ENCODE results near the gene CACNB2.

Gene CACNB2

DNA sequence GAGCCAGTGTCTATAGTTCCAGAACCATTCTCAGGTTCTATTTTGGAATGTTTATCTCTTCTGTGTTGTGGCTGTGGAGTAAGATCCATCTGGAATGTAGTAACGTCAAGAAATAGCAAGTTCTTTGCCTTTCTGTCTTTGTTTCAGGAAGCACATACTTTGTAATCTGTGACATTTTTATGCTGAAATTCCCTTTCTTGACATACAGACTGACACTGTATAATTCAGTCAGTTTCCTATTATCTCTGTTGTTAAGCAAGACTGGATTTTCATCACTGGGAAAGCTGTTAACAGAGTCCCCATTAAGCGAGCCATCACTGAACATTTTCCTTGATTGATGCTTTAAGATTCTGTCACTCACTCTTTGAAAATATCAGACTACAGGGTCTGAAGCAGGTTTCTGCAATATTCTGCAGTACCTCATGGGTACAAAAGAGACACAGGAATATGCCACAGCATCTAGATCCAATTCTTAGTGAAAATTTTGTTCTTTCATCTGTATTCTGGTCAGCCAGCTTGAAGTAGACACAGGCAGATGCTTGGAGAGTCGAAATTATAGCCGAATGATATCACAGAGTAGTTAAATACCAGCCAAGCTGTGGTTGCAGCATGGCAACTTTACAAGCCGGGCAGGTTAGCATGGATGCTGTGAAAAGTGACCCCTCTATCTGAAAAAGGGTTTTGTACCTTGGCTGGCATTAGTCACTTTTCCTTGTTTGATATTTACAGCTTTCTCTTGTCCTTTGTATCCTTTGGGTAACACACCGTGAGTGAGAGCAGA lies 62.6 kb downstream of the CACNB2 start:
- Histone ChIP-seq H3F3A (ENCODE audit: control insufficient read depth, insufficient read depth) (no peaks in the 10 kb centered on the region), H3K4me1 (ENCODE audit: control insufficient read depth, low read length) (peaks cover 9% of the 10 kb centered on the region), H4K20me1 (ENCODE audit: control insufficient read depth, insufficient read depth, low read depth, low read length) (no peaks in the 10 kb centered on the region), H3K36me3 (ENCODE audit: control insufficient read depth, low read length) (no peaks in the 10 kb centered on the region), H3K9me3 (ENCODE audit: control insufficient read depth, insufficient read depth, low read length) (no peaks in the 10 kb centered on the region), H3K9me2 (replicated peaks; ENCODE audit: control insufficient read depth, low read length) (no peaks in the 10 kb centered on the region), H3K27ac (ENCODE audit: low read depth, low read length) (no peak overlapping the region), H3K4me3 (ENCODE audit: low read length) (no peak overlapping the region), H3K4me2 (ENCODE audit: low read length) (no peak overlapping the region), H3K27me3 (ENCODE audit: control insufficient read depth, low read length) (no peaks in the 10 kb centered on the region), H3K79me2 (ENCODE audit: control insufficient read depth, low read length) (no peaks in the 10 kb centered on the region)
- TF ChIP-seq, protein P1, sequence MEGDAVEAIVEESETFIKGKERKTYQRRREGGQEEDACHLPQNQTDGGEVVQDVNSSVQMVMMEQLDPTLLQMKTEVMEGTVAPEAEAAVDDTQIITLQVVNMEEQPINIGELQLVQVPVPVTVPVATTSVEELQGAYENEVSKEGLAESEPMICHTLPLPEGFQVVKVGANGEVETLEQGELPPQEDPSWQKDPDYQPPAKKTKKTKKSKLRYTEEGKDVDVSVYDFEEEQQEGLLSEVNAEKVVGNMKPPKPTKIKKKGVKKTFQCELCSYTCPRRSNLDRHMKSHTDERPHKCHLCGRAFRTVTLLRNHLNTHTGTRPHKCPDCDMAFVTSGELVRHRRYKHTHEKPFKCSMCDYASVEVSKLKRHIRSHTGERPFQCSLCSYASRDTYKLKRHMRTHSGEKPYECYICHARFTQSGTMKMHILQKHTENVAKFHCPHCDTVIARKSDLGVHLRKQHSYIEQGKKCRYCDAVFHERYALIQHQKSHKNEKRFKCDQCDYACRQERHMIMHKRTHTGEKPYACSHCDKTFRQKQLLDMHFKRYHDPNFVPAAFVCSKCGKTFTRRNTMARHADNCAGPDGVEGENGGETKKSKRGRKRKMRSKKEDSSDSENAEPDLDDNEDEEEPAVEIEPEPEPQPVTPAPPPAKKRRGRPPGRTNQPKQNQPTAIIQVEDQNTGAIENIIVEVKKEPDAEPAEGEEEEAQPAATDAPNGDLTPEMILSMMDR (IDR thresholded peaks at IDR 0.05; ENCODE audit: low read depth, low read length, poor library complexity, severe bottlenecking) = no peak
- no peak for TF ChIP-seq EZH2phosphoT487 (IDR thresholded peaks at IDR 0.05; ENCODE audit: borderline replicate concordance, low read length)

DNA sequence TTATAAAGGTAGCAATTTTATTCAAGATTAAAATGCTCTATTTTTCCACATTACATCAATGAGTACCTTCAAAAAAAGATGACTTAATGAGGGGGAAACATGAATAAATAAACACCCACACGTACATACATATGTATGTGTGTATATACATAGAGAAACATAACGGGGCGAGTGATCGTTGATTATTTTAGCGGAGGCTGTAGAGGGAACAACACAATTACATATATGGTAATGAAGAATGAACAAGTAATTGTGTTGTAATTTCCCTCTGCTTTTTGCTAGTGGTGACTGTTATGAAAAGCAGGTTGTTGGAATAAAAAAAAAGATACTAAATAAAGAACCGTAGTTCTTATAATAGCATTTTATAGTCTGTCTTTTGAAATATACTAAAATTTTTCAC lies 63.2 kb downstream of the CACNB2 start:
- H3K27ac ChIP-seq (ENCODE audit: low read depth, low read length) = no peak overlapping the region
- H3K4me2 ChIP-seq (ENCODE audit: low read length) = no peak overlapping the region
- H3K36me3 ChIP-seq (ENCODE audit: control insufficient read depth, low read length) = no peaks in the 10 kb centered on the region

DNA sequence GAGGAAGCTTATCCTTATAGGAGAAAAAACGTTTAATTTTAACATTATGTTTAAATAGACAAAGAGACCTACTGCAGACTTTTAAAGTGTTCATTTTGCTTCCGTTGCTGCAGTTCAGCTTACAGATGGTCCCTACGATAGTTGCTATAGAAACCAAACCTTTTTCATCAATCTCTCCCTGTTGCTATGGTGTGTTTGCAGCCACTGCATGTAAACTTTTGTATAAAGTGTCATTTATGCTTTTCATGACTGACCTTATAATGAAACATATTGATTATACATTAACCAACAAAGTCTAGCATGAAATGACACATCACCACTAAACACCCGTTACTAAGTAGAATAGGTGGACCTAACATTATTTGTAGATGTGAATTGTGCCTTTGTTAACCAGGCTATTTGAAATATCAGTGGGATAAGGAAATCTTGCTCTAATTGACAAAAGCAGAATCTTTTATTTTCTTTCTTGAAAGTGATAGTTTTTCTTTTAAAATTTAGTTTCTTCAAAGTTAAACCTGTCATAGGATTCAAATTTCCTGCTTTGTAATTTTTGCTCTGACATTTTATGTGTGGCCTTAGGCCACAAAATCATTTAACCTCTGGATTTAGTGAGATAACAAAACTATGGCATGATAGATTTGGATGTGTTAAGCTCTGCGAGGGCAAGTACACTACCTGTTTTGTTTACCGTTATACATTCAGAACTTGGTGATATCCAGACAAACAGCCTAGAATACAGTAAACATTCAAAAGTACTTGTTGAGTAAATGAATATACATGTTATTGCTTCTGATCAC lies 64.0 kb downstream of the CACNB2 start:
- Histone ChIP-seq H3F3A (ENCODE audit: control insufficient read depth, insufficient read depth) (no peaks in the 10 kb centered on the region), H3K4me2 (ENCODE audit: low read length) (no peak overlapping the region), H3K9me2 (replicated peaks; ENCODE audit: control insufficient read depth, low read length) (no peaks in the 10 kb centered on the region), H3K4me1 (ENCODE audit: control insufficient read depth, low read length) (peaks cover 9% of the 10 kb centered on the region), H3K27ac (ENCODE audit: low read depth, low read length) (no peak overlapping the region), H3K36me3 (ENCODE audit: control insufficient read depth, low read length) (no peaks in the 10 kb centered on the region), H3K79me2 (ENCODE audit: control insufficient read depth, low read length) (no peaks in the 10 kb centered on the region), H3K4me3 (ENCODE audit: low read length) (no peak overlapping the region), H3K27me3 (ENCODE audit: control insufficient read depth, low read length) (no peaks in the 10 kb centered on the region), H4K20me1 (ENCODE audit: control insufficient read depth, insufficient read depth, low read depth, low read length) (no peaks in the 10 kb centered on the region), H3K9me3 (ENCODE audit: control insufficient read depth, insufficient read depth, low read length) (no peaks in the 10 kb centered on the region)
- TF ChIP-seq, protein P1 (IDR thresholded peaks at IDR 0.05; ENCODE audit: low read depth, low read length, poor library complexity, severe bottlenecking) = no peak
- TF ChIP-seq EZH2phosphoT487 (IDR thresholded peaks at IDR 0.05; ENCODE audit: borderline replicate concordance, low read length) = no peak

More for the DNA sequence above, 63.2 kb downstream of the CACNB2 start:
- H3K9me2 ChIP-seq (replicated peaks; ENCODE audit: control insufficient read depth, low read length) = no peaks in the 10 kb centered on the region
- no peaks in the 10 kb centered on the region for H3K79me2 ChIP-seq (ENCODE audit: control insufficient read depth, low read length)
- no peaks in the 10 kb centered on the region for H4K20me1 ChIP-seq (ENCODE audit: control insufficient read depth, insufficient read depth, low read depth, low read length)
- H3K4me1 ChIP-seq (ENCODE audit: control insufficient read depth, low read length) = peaks cover 9% of the 10 kb centered on the region
- no peaks in the 10 kb centered on the region for H3K27me3 ChIP-seq (ENCODE audit: control insufficient read depth, low read length)
- no peak overlapping the region for H3K4me3 ChIP-seq (ENCODE audit: low read length)
- H3K9me3 ChIP-seq (ENCODE audit: control insufficient read depth, insufficient read depth, low read length) = no peaks in the 10 kb centered on the region
- TF ChIP-seq, protein P1 (IDR thresholded peaks at IDR 0.05; ENCODE audit: low read depth, low read length, poor library complexity, severe bottlenecking) = no peak
- TF ChIP-seq EZH2phosphoT487 (IDR thresholded peaks at IDR 0.05; ENCODE audit: borderline replicate concordance, low read length) = no peak
- H3F3A ChIP-seq (ENCODE audit: control insufficient read depth, insufficient read depth) = no peaks in the 10 kb centered on the region

All from DOHH2 (cell line).